ENCODE measurements around the gene PARVG.

The PARVG gene

DNA sequence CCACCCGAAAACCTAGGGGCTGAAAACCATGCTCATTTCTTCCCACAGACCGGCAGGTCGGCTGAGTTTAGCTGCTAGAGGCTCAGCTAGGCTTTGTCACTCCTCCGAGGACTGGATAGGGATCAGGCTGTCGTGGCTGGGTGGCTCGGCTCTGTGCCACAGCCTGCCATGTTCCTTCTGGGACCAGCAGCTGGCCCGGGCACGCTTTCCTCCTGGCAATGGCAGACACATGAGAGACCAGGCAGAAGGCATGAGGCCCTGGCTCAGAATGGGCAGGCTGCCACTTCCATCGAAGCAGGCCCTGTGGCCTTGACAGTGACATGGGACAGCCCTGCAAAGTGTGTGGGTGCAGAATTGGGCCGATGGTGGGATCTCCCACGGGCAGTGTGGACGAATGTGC is 20.9 kb downstream of the PARVG start:
- Histone ChIP-seq H4K20me1 (ENCODE audit: insufficient read depth, low read length) (peaks cover 25% of the 10 kb centered on the region), H2AFZ (ENCODE audit: low read depth, low read length) (no peak overlapping the region)

DNA sequence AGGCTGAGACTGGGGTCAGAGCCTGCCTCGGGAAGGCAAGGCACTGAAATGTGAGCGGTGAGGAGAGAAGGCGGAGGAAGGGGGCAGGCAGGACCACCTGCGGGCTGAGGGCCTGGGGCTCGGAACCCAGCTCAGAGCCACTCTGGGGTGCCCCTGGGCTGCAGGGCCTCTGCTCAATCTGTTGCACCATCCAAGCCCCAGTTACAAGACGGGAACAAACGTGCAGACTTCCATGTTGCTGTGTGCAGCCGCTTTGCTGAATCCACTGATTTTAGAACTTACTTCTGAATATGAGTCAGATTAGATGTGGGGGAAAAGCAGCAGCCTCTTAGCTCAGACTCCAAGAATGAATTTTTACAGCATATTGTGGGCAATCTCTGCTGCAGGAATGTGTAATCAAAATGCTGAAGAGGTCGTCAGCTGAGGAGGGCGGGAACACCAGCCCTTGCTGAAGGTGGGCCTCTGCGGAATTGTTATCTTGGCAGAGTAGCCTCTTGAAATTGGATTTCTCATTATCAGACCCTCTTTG is 21.6 kb downstream of the PARVG start:
- Histone ChIP-seq H3K27ac (ENCODE audit: low read length) (no peak overlapping the region), H3K4me1 (ENCODE audit: insufficient read depth, low read length) (peaks cover 9% of the 10 kb centered on the region; the same call in 1 of the 2 replicates), H2AFZ (ENCODE audit: low read depth, low read length) (no peak overlapping the region), H3K9ac (ENCODE audit: low read depth, low read length) (no peak overlapping the region), H4K20me1 (ENCODE audit: insufficient read depth, low read length) (peaks cover 25% of the 10 kb centered on the region), H3K9me3 (ENCODE audit: insufficient read depth, low read length, severe bottlenecking) (no peaks in the 10 kb centered on the region), H3K27me3 (ENCODE audit: insufficient read depth, low read length, poor library complexity) (no peaks in the 10 kb centered on the region), H3K4me3 (ENCODE audit: low read depth in 1 of 2, low read length in 2 of 2) (no peak overlapping the region), H3K4me2 (ENCODE audit: insufficient read depth, low read length) (no peak overlapping the region), H3K79me2 (ENCODE audit: insufficient read depth, low read length) (no peaks in the 10 kb centered on the region), H3K36me3 (ENCODE audit: insufficient read depth, low read length) (peaks cover 24% of the 10 kb centered on the region)
- DNase-seq, result no peak
- TF ChIP-seq EZH2 (IDR thresholded peaks at IDR 0.05; ENCODE audit: borderline replicate concordance, low read depth, low read length, severe bottlenecking), result no peak
- TF ChIP-seq, protein P1, sequence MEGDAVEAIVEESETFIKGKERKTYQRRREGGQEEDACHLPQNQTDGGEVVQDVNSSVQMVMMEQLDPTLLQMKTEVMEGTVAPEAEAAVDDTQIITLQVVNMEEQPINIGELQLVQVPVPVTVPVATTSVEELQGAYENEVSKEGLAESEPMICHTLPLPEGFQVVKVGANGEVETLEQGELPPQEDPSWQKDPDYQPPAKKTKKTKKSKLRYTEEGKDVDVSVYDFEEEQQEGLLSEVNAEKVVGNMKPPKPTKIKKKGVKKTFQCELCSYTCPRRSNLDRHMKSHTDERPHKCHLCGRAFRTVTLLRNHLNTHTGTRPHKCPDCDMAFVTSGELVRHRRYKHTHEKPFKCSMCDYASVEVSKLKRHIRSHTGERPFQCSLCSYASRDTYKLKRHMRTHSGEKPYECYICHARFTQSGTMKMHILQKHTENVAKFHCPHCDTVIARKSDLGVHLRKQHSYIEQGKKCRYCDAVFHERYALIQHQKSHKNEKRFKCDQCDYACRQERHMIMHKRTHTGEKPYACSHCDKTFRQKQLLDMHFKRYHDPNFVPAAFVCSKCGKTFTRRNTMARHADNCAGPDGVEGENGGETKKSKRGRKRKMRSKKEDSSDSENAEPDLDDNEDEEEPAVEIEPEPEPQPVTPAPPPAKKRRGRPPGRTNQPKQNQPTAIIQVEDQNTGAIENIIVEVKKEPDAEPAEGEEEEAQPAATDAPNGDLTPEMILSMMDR (IDR thresholded peaks at IDR 0.05; ENCODE audit: borderline replicate concordance, extremely low read depth, low read length, poor library complexity, severe bottlenecking), result no peak
- no peak for ATAC-seq (ENCODE audit: insufficient read depth, low read depth)

More for the DNA sequence above, 20.9 kb downstream of the PARVG start:
- H3K27me3 ChIP-seq (ENCODE audit: insufficient read depth, low read length, poor library complexity), result no peaks in the 10 kb centered on the region
- no peaks in the 10 kb centered on the region for H3K9me3 ChIP-seq (ENCODE audit: insufficient read depth, low read length, severe bottlenecking)
- H3K36me3 ChIP-seq (ENCODE audit: insufficient read depth, low read length), result peaks cover 24% of the 10 kb centered on the region
- no peak overlapping the region for H3K4me2 ChIP-seq (ENCODE audit: insufficient read depth, low read length)
- DNase-seq (no peak), ATAC-seq (ENCODE audit: insufficient read depth, low read depth) (no peak)
- no peak overlapping the region for H3K9ac ChIP-seq (ENCODE audit: low read depth, low read length)
- no peak overlapping the region for H3K27ac ChIP-seq (ENCODE audit: low read length)
- H3K4me1 ChIP-seq (ENCODE audit: insufficient read depth, low read length), result peaks cover 9% of the 10 kb centered on the region; the same call in 1 of the 2 replicates
- no peak overlapping the region for H3K4me3 ChIP-seq (ENCODE audit: low read depth in 1 of 2, low read length in 2 of 2)
- no peak for TF ChIP-seq EZH2 (IDR thresholded peaks at IDR 0.05; ENCODE audit: borderline replicate concordance, low read depth, low read length, severe bottlenecking)
- TF ChIP-seq, protein P1 (IDR thresholded peaks at IDR 0.05; ENCODE audit: borderline replicate concordance, extremely low read depth, low read length, poor library complexity, severe bottlenecking), result no peak
- no peaks in the 10 kb centered on the region for H3K79me2 ChIP-seq (ENCODE audit: insufficient read depth, low read length)

DNA sequence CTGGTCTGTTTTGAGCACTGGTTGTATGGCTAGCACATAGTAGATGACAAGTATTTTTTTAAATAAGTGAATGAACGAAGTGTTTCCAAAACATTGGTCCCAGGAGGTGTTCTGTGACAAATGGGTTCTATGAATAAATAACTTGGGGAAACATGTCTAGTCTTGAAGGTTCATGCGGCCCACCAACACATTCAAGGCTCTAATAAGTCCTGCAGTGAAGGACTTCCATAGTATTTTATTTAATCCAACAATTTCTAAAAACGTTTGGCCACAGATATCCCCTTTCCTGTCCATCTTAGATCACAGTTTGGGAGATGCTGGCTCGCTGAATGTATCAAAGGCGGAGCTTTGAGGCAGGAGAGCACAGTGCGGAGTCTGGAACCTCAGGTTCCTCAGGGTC is 22.5 kb downstream of the PARVG start:
- Histone ChIP-seq H3K9ac (ENCODE audit: low read depth, low read length) (no peak overlapping the region), H3K4me1 (ENCODE audit: insufficient read depth, low read length) (peaks cover 9% of the 10 kb centered on the region; the same call in 1 of the 2 replicates), H4K20me1 (ENCODE audit: insufficient read depth, low read length) (peaks cover 25% of the 10 kb centered on the region), H3K36me3 (ENCODE audit: insufficient read depth, low read length) (peaks cover 24% of the 10 kb centered on the region), H3K27ac (ENCODE audit: low read length) (no peak overlapping the region), H2AFZ (ENCODE audit: low read depth, low read length) (no peak overlapping the region), H3K4me2 (ENCODE audit: insufficient read depth, low read length) (no peak overlapping the region), H3K79me2 (ENCODE audit: insufficient read depth, low read length) (no peaks in the 10 kb centered on the region), H3K27me3 (ENCODE audit: insufficient read depth, low read length, poor library complexity) (no peaks in the 10 kb centered on the region), H3K4me3 (ENCODE audit: low read depth in 1 of 2, low read length in 2 of 2) (no peak overlapping the region), H3K9me3 (ENCODE audit: insufficient read depth, low read length, severe bottlenecking) (no peaks in the 10 kb centered on the region)
- no peak for TF ChIP-seq EZH2 (IDR thresholded peaks at IDR 0.05; ENCODE audit: borderline replicate concordance, low read depth, low read length, severe bottlenecking)
- TF ChIP-seq, protein P1 (IDR thresholded peaks at IDR 0.05; ENCODE audit: borderline replicate concordance, extremely low read depth, low read length, poor library complexity, severe bottlenecking), result no peak
- DNase-seq, result no peak
- no peak for ATAC-seq (ENCODE audit: insufficient read depth, low read depth)

Measured in DND-41 (cell line).